ENCODE measurements around the gene BLOC1S1. TPM values are rescaled to one million over a fixed set of nuclear protein-coding genes. Genes with fewer than 3 reads are reported as not detected.

The BLOC1S1 gene
- total RNA-seq, 1 donor from 2014 or later, result 57.2 TPM

GRCh38 chr12:55745361-55746173 lies 29.7 kb downstream of the BLOC1S1 start:
- intact Hi-C loops (cut with DNase I), result no loop called here
- Histone ChIP-seq H3K4me3 (peak overlapping the region; percentile 37 to 96), H3K9me3 (no peaks in the 10 kb centered on the region), H3K27ac (peak overlapping the region; percentile 51 to 63), H3K27me3 (no peaks in the 10 kb centered on the region), H3K36me3 (peaks cover 0 to under 1% of the 10 kb centered on the region in 2 donors), H3K4me1 (peaks cover 13 to 21% of the 10 kb centered on the region in 2 donors)
- no peak for TF ChIP-seq CTCF (IDR thresholded peaks at IDR 0.05)
- DNase-seq (ENCODE audit: low spot score in 2 of 2), result peak in 1 of 2 donors; percentile 73

GRCh38 chr12:55746174-55746912 lies 30.5 kb downstream of the BLOC1S1 start:
- DNase-seq (ENCODE audit: low spot score in 2 of 2), result no peak
- Histone ChIP-seq H3K4me1 (peaks cover 13 to 21% of the 10 kb centered on the region in 2 donors), H3K9me3 (no peaks in the 10 kb centered on the region), H3K4me3 (no peak overlapping the region), H3K27ac (peak overlapping the region; percentile 51 to 63), H3K36me3 (peaks cover 5 to 8% of the 10 kb centered on the region in 2 donors), H3K27me3 (no peaks in the 10 kb centered on the region)
- no peak for TF ChIP-seq CTCF (IDR thresholded peaks at IDR 0.05)
- intact Hi-C loops (cut with DNase I), result no loop called here

GRCh38 chr12:55746913-55747231 lies 31.0 kb downstream of the BLOC1S1 start:
- intact Hi-C loops (cut with DNase I), result no loop called here
- peaks cover 13 to 21% of the 10 kb centered on the region in 2 donors for H3K4me1 ChIP-seq
- peak overlapping the region in 1 of 2 donors; percentile 63 for H3K27ac ChIP-seq
- TF ChIP-seq CTCF (IDR thresholded peaks at IDR 0.05), result no peak
- no peak for DNase-seq (ENCODE audit: low spot score in 2 of 2)
- peaks cover 10 to 13% of the 10 kb centered on the region in 2 donors for H3K36me3 ChIP-seq
- no peak overlapping the region for H3K4me3 ChIP-seq
- H3K9me3 ChIP-seq, result no peaks in the 10 kb centered on the region
- no peaks in the 10 kb centered on the region for H3K27me3 ChIP-seq

GRCh38 chr12:55748230-55748993 lies 32.6 kb downstream of the BLOC1S1 start:
- H3K36me3 ChIP-seq, result peaks cover 24 to 27% of the 10 kb centered on the region in 2 donors
- no peaks in the 10 kb centered on the region for H3K9me3 ChIP-seq
- TF ChIP-seq CTCF (IDR thresholded peaks at IDR 0.05), result no peak
- H3K27ac ChIP-seq, result no peak overlapping the region
- H3K27me3 ChIP-seq, result no peaks in the 10 kb centered on the region
- peaks cover 13 to 17% of the 10 kb centered on the region in 2 donors for H3K4me1 ChIP-seq
- intact Hi-C loops (cut with DNase I), result no loop called here
- DNase-seq (ENCODE audit: low spot score in 2 of 2), result no peak
- no peak overlapping the region for H3K4me3 ChIP-seq

- no peak for TF ChIP-seq CTCF (IDR thresholded peaks at IDR 0.05)
- Histone ChIP-seq H3K4me1 (no peaks in the 10 kb centered on the region), H3K4me3 (no peak overlapping the region), H3K36me3 (peaks cover 68 to 87% of the 10 kb centered on the region in 2 donors), H3K27ac (no peak overlapping the region), H3K27me3 (no peaks in the 10 kb centered on the region), H3K9me3 (no peaks in the 10 kb centered on the region)
- intact Hi-C loops (cut with DNase I), result no loop called here
- DNase-seq (ENCODE audit: low spot score in 2 of 2), result no peak
These were observed 39.4 kb downstream of the BLOC1S1 start for GRCh38 chr12:55755246-55755645.
